ENCODE measurements around the gene VEGFC. TPM values are rescaled to one million over a fixed set of nuclear protein-coding genes. Genes with fewer than 3 reads are reported as not detected.

The VEGFC gene
- 7.9 TPM for polyA plus RNA-seq (ENCODE audit: insufficient read length)

DNA sequence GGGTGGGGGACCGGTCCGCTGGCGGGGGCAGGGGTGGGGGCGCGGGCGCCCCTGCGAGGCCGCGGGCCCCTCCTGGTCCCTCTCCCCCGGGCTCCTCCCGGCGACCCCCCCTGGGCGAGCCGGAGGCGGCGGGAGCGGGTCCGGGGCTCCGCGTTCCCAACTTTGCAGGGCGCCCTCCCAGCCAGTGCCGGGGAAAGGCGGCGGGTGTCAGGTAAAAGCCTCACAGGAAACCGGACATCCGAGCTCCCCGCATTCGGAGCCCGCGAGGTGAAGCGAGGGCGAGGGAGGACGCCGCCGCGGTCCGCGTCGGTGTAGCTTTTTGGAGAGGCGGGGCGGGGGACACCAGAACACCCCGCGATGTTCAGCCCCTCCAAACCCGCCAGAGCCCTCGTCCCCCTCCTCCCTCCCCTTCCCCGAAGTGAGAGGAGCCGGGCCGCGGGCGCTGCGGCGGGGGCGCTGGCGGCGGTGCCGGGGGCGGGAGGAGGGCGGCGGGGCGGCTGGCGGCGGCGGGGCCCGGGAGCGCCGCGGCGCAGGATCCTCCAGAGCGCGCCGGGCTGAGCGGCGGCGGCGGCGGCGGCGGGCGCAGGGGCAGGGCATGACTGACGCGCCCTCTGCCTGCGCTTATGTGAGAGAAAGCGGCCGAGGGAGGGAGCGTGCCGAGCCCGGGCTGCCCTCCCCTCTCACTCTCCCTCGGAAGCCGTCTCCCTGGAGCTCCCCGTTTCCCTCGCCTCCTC is at the start of gene VEGFC:
Gene VEGFC (minus strand): TSS at position 597 of the 734 bp plus-strand sequence. CDS start 611 bp downstream, outside the sequence.
- DNase-seq (ENCODE audit: low read depth), result no peak

GRCh38 chr4:176841711-176842112 is 49.0 kb upstream of the VEGFC start:
- DNase-seq (ENCODE audit: low read depth), result no peak

DNA sequence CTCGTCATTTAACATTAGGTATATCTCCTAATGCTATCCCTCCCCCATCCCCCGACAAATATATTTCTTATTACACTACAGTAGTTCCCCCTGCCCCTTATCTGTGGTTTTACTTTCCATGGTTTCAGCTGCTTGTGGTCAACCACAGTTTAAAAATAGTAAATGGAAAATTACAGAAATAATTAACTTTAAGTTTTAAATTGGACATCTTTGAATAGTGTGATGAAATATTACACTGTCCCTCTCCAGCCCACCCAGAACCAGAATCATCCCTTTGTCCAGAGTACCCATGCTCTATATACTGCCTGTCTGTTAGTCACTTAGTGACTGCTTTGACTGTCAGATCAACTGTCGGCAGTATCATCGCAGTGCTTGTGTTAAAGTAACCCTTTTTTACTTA is 47.4 kb upstream of the VEGFC start:
- no peak for DNase-seq (ENCODE audit: low read depth)

GRCh38 chr4:176839656-176840055 is 46.9 kb upstream of the VEGFC start:
- no peak for DNase-seq (ENCODE audit: low read depth)

GRCh38 chr4:176838601-176839433 is 46.1 kb upstream of the VEGFC start:
- no peak for DNase-seq (ENCODE audit: low read depth)

DNA sequence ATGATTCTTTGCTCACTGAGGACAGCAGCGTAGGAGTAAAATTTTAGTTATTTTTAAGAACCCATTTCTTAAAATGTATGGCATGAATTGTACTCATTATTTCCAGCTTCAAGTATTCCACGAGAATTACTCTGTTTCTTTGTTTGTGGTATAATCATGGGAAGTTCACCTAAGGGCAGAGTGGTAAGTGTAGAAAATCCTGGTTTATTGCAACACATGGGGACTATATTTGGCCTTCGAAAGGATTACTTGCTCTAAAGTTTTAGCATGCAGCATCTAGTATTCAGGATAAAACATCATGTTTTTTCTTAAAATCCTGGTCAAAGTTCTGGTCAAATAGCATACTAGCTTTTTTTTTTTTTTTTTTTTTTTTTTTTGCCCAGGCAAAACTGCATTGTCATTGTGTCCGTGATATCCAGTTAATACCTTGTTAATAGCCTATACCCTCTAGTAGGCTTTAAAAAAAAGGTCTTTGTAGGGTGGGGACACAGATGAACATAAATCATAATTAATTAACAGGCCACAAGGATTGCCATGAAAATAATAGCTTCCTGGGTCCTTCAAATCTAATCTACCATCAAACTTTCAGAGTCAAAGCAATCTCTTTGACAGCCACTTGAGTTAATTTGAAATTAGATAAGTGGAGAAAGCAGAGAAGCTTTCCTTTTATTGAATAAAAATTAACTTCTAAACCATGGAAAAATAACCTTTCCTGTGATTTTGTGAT is 44.6 kb upstream of the VEGFC start:
- DNase-seq (ENCODE audit: low read depth), result no peak

DNA sequence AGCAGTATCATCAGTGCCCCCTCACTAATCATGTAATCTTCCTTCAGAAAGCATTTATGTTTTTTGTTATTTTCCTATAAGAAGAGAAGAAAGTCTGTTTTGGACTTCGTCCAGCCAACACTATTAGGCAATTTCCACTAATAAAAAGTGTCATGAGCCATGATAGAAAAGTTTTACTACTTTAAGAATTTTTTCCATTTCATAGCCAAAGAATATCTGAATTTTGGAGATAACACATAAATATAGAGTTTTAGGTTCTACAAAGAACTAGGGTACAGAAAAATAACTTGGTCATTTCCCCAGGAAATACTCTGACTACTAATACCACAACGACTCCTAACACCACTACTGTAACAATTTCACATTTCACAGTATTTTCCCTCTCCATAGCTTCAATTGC is 41.8 kb upstream of the VEGFC start:
- DNase-seq (ENCODE audit: low read depth), result no peak

DNA sequence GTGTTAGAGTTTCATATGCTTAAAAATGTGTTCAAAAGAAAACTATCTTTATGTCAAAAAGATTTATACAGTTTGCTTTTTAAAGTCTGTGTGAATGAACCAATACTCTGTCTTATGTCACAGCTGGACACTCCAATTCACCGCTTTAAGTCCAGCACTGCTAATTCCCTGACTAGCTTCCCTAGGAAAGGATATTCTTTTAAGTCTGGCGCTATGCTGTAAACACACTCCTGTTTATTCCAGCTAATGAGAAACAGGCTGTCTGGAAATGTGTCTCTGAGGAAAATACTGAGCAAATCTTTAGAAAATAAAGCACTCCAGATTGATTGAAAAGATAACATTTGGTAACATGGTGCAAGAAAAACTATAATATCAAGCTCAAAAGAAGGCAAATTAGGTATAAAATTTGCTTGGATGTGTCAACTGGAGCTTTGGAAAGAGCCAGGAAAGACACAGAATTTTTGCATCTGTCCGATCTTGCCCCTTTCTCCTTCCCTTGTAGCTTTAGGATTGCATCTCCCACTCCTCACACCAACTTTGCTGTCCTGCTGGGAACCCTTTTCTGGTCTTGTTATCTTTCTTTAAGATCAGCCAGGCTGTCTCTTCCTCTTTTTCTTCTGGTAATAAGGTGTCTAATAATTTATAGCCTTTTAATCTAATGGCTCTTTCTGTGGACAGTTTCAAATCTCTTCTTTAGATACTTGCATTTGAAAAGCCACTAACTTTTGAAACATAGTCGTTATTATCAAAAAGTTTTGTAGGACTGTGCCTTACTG is 40.9 kb upstream of the VEGFC start:
- DNase-seq (ENCODE audit: low read depth), result no peak

DNA sequence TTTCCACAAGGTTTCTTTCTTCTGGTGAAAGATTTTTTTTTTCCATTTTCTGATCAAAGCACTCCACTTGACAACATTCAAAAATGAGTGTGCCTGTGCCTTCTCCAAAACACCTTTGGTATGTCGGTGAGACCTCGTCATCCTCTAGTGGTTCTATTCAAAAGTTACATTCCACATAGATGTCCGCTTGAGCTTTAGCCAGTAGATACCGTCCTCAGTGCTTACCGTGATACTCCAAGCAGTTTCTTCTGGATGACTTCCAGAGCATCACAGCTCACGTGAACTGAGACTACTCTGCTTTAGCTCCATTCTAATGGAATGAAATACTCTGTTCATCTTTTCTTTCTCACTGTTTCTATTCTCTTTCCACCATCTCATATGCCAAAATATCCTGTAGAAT is 38.2 kb upstream of the VEGFC start:
- no peak for DNase-seq (ENCODE audit: low read depth)

- DNase-seq (ENCODE audit: low read depth), result no peak
Observed at GRCh38 chr4:176825586-176825985, 32.9 kb upstream of the VEGFC start.

DNA sequence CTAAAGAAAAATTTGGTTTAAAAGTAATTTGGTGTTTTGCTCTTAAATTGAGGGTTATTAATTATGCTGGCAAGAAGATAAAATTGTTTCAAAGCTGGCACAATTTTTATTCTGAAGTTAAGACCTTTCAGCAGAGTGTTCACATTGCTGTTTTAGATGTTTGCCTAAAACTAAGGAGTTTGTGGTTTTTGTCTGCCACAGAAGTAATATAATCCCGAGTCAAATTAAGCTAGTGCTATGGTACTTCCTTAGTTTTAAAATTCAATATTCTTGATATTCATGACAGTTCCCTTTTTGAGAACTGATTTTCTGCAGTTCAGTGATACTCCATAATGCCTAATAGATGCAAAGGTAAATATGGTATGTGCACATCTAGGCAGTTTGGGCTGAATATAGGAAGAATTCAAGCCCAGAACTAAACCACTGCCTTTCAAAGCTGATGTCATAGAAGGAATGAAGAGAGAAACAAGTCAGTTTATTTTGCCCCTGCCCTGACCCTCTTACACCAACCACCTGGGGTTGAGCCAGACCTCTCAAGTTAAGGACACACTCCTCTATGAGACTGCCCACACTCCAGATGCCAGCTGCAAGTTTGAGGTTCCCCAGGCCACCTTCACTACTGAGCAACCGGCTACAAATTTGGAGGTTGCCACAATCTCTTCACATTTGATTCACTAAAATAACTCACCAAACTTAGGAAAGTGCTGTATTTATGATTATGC is 32.1 kb upstream of the VEGFC start:
- no peak for DNase-seq (ENCODE audit: low read depth)

- DNase-seq (ENCODE audit: low read depth), result no peak
Observed at GRCh38 chr4:176818531-176818930, 25.8 kb upstream of the VEGFC start.

GRCh38 chr4:176817204-176817603 is 24.5 kb upstream of the VEGFC start:
- no peak for DNase-seq (ENCODE audit: low read depth)

DNA sequence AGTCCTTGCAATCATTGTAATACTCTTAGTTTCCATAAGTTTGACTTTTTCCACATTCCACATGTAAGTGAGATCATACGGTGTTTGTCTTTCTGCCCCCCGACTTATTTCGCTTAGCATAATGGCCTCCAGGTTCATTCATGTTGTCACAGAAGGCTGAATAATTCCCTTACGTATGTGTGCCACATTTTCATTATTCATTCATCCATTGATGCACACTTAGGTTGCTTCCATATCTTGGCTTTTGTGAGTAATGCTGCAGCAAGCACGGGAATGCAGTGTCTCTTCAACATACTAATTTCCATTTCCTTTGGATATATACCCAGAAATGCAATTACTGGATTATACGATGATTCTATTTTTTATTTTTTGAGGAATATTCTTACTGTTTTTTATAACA is 22.0 kb upstream of the VEGFC start:
- DNase-seq (ENCODE audit: low read depth), result no peak

- no peak for DNase-seq (ENCODE audit: low read depth)
Observed at GRCh38 chr4:176810481-176811249, 17.9 kb upstream of the VEGFC start.

DNA sequence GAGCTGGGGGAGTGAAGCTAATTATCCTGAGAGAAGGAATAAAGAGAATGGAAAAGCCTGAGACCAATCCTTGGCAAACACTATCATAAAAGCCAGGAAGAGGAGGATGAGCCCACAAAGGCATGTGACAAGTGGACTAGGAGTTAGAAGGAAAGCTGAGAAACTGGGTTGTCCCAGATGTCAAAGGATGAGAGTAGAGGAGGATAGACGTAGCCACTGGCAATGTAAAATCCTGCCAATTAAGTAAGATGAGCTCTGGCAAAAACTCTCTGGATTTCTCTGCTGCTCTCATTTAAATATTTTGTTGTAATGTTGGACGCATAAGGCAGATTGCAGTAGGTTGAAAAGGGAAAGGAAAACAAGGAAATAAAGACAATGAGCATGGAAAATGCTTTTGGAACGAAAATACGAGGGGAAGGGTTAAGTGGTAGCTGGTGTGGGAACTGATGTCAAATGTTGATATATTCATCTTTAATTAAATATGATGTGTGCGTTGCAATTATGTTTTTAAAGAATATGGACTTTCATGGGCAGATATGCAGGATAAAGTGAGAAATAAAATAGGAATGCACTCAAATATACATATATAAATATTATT is 14.2 kb upstream of the VEGFC start:
- no peak for DNase-seq (ENCODE audit: low read depth)

GRCh38 chr4:176805155-176805554 is 12.4 kb upstream of the VEGFC start:
- no peak for DNase-seq (ENCODE audit: low read depth)

GRCh38 chr4:176800891-176801534 is 8.3 kb upstream of the VEGFC start:
- no peak for DNase-seq (ENCODE audit: low read depth)

- no peak for DNase-seq (ENCODE audit: low read depth)
Observed at GRCh38 chr4:176799653-176800052, 6.9 kb upstream of the VEGFC start.
